SU-DHL-6 (cell line): ENCODE data around the gene ISX.

Source experiments
- H2AFZ ChIP-seq: fragments of 200-600 bp; sonication (generic); 2 replicates; pipeline ENCODE4 v1.6.1; 2014; ENCODE audit warnings: low read depth, mild to moderate bottlenecking, moderate library complexity, mixed read lengths, antibody characterized with exemption, low read length; ENCODE audit not compliant: severe bottlenecking
- H3F3A ChIP-seq: fragments of 200-600 bp; shearing (Covaris generic); 2 replicates; pipeline ENCODE4 v1.6.0; 2016; ENCODE audit warnings: antibody characterized with exemption, mild to moderate bottlenecking; ENCODE audit not compliant: insufficient read depth
- H3K27ac ChIP-seq: fragments of 200-600 bp; sonication (generic); 2 replicates; pipeline ENCODE4 v1.5.1; 2016; ENCODE audit warnings: low read depth, mild to moderate bottlenecking, low read length, moderate library complexity, mixed read lengths
- H3K27me3 ChIP-seq: fragments of 200-600 bp; sonication (generic), shearing (Covaris generic); 2 replicates; pipeline ENCODE4 v1.6.0; 2014; ENCODE audit warnings: mild to moderate bottlenecking, low read length
- H3K36me3 ChIP-seq: fragments of 200-600 bp; sonication (generic); 2 replicates; pipeline ENCODE4 v1.6.1; 2014; ENCODE audit warnings: mild to moderate bottlenecking, low read length, mixed read lengths
- H3K4me2 ChIP-seq: fragments of 300-600, 200-600 bp; shearing (Covaris generic), sonication (generic); 2 replicates; pipeline ENCODE4 v1.6.0; 2014; ENCODE audit warnings: low read length, low read depth, mild to moderate bottlenecking; ENCODE audit not compliant: poor library complexity, severe bottlenecking
- H3K4me3 ChIP-seq: fragments of 200-600 bp; sonication (generic); 2 replicates; pipeline ENCODE4 v1.5.1; 2014; ENCODE audit warnings: antibody characterized with exemption, low read length, mild to moderate bottlenecking, mixed read lengths; ENCODE audit not compliant: insufficient read depth, poor library complexity, severe bottlenecking
- H3K79me2 ChIP-seq: fragments of 200-600 bp; sonication (generic); 2 replicates; pipeline ENCODE4 v1.6.1; 2014; ENCODE audit warnings: mild to moderate bottlenecking, low read length, moderate library complexity; ENCODE audit not compliant: insufficient read depth
- H3K9ac ChIP-seq: fragments of 200-600 bp; sonication (generic); 2 replicates; pipeline ENCODE4 v1.7.0; 2014; ENCODE audit warnings: mild to moderate bottlenecking, low read length
- H3K9me2 ChIP-seq: fragments of 200-600 bp; sonication (generic); replicated peaks from 2 replicates; pipeline ENCODE4 v1.6.1; 2014; ENCODE audit warnings: low read length; ENCODE audit not compliant: insufficient read depth
- H3K9me3 ChIP-seq: fragments of 200-600 bp; sonication (generic); 2 replicates; pipeline ENCODE4 v1.6.1; 2014; ENCODE audit warnings: low read length, mixed read lengths; ENCODE audit not compliant: insufficient read depth
- H4K20me1 ChIP-seq: fragments of 200-600 bp; sonication (generic); 2 replicates; pipeline ENCODE4 v1.6.1; 2014; ENCODE audit warnings: low read depth, mild to moderate bottlenecking, antibody characterized with exemption, low read length, moderate library complexity, mixed read lengths
- EZH2phosphoT487 ChIP-seq: fragments of 200-600 bp; sonication (generic), shearing (Covaris generic); conservative IDR thresholded peaks from 2 replicates; pipeline ENCODE4 v1.6.1; 2018; ENCODE audit warnings: mild to moderate bottlenecking, antibody characterized with exemption, low read length, moderate library complexity, mixed read lengths
- TF ChIP-seq, protein P1 (sequence below): fragments of 200-600 bp; sonication (generic); IDR thresholded peaks from one replicate; pipeline ENCODE4 v1.5.1; 2017; ENCODE audit warnings: antibody characterized with exemption, mild to moderate bottlenecking, low read length, moderate library complexity; ENCODE audit not compliant: insufficient read depth, poor library complexity, severe bottlenecking

Gene ISX

GRCh38 chr22:35089139-35089538 lies 23.2 kb downstream of the ISX start:
- H3K9me3 ChIP-seq, result no peaks in the 10 kb centered on the region
- H3K4me3 ChIP-seq, result no peak overlapping the region
- H3K4me2 ChIP-seq, result no peak overlapping the region
- H2AFZ ChIP-seq, result no peak overlapping the region
- no peaks in the 10 kb centered on the region for H3K36me3 ChIP-seq
- H4K20me1 ChIP-seq, result no peaks in the 10 kb centered on the region
- H3K27ac ChIP-seq, result no peak overlapping the region
- TF ChIP-seq, protein P1, sequence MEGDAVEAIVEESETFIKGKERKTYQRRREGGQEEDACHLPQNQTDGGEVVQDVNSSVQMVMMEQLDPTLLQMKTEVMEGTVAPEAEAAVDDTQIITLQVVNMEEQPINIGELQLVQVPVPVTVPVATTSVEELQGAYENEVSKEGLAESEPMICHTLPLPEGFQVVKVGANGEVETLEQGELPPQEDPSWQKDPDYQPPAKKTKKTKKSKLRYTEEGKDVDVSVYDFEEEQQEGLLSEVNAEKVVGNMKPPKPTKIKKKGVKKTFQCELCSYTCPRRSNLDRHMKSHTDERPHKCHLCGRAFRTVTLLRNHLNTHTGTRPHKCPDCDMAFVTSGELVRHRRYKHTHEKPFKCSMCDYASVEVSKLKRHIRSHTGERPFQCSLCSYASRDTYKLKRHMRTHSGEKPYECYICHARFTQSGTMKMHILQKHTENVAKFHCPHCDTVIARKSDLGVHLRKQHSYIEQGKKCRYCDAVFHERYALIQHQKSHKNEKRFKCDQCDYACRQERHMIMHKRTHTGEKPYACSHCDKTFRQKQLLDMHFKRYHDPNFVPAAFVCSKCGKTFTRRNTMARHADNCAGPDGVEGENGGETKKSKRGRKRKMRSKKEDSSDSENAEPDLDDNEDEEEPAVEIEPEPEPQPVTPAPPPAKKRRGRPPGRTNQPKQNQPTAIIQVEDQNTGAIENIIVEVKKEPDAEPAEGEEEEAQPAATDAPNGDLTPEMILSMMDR, result no peak
- H3K27me3 ChIP-seq, result no peaks in the 10 kb centered on the region
- H3K9ac ChIP-seq, result no peak overlapping the region
- H3F3A ChIP-seq, result no peaks in the 10 kb centered on the region
- H3K79me2 ChIP-seq, result no peaks in the 10 kb centered on the region
- H3K9me2 ChIP-seq, result no peaks in the 10 kb centered on the region

- H3K4me2 ChIP-seq, result no peak overlapping the region
- H3K27me3 ChIP-seq, result no peaks in the 10 kb centered on the region
- no peaks in the 10 kb centered on the region for H3K9me2 ChIP-seq
- no peaks in the 10 kb centered on the region for H3K36me3 ChIP-seq
- H3F3A ChIP-seq, result no peaks in the 10 kb centered on the region
- H4K20me1 ChIP-seq, result no peaks in the 10 kb centered on the region
- no peak overlapping the region for H3K9ac ChIP-seq
- TF ChIP-seq EZH2phosphoT487, result no peak
- TF ChIP-seq, protein P1, result no peak
- no peak overlapping the region for H2AFZ ChIP-seq
- H3K79me2 ChIP-seq, result no peaks in the 10 kb centered on the region
- no peaks in the 10 kb centered on the region for H3K9me3 ChIP-seq
- no peak overlapping the region for H3K4me3 ChIP-seq
- no peak overlapping the region for H3K27ac ChIP-seq
Measured at GRCh38 chr22:35092406-35092805, 26.4 kb downstream of the ISX start.

DNA sequence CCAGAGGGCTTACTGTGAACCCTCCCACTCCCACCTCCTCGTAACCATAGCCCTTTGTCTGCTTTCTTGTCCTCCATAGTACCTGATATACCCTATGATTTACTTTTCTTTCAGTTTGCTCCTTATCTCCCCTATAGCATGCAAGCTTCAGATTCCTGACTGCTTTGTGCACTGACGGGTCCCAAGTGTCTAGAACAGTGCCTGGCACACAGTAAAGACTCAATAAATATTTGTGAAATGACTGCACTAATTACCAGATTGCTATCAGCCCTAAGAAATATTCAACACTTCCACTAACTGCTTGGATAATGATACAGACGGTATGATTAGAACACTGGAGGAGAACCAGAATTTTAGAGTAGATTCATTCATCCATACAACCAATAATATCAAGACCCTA lies 33.0 kb downstream of the ISX start:
- Histone ChIP-seq H3F3A (no peaks in the 10 kb centered on the region), H4K20me1 (no peaks in the 10 kb centered on the region), H3K9ac (no peak overlapping the region), H3K27ac (no peak overlapping the region), H3K79me2 (no peaks in the 10 kb centered on the region), H3K36me3 (no peaks in the 10 kb centered on the region), H3K4me2 (no peak overlapping the region), H3K9me2 (no peaks in the 10 kb centered on the region), H3K27me3 (no peaks in the 10 kb centered on the region), H2AFZ (no peak overlapping the region), H3K9me3 (no peaks in the 10 kb centered on the region), H3K4me3 (no peak overlapping the region)
- TF ChIP-seq EZH2phosphoT487, result no peak
- TF ChIP-seq, protein P1, result no peak

DNA sequence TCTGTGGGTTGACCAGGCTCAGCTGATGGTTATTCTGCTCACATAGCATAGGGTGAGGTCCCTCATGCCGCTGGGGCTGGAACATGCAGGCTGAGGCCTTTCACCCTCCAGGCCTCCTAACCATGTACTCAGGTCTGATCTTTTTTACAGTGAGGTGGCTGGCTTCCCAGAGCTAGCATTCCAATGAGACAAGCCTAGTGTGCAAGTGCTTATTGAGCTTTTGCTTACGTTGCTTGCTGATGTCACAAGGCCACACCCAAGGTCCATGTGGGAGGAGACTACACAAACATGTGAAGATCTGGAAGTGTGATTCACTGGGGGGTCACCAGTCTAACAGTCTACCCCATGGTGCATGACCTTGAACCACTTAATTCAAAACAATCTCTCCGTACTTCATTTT lies 33.9 kb downstream of the ISX start:
- Histone ChIP-seq H2AFZ (no peak overlapping the region), H3K4me3 (no peak overlapping the region), H3K9me3 (no peaks in the 10 kb centered on the region), H3K27ac (no peak overlapping the region), H3K27me3 (no peaks in the 10 kb centered on the region), H4K20me1 (no peaks in the 10 kb centered on the region), H3K9me2 (no peaks in the 10 kb centered on the region), H3K79me2 (no peaks in the 10 kb centered on the region), H3F3A (no peaks in the 10 kb centered on the region), H3K4me2 (no peak overlapping the region), H3K36me3 (no peaks in the 10 kb centered on the region), H3K9ac (no peak overlapping the region)
- TF ChIP-seq EZH2phosphoT487, result no peak
- TF ChIP-seq, protein P1, result no peak
